ENCODE data around the gene LIN7B.

Gene LIN7B

DNA sequence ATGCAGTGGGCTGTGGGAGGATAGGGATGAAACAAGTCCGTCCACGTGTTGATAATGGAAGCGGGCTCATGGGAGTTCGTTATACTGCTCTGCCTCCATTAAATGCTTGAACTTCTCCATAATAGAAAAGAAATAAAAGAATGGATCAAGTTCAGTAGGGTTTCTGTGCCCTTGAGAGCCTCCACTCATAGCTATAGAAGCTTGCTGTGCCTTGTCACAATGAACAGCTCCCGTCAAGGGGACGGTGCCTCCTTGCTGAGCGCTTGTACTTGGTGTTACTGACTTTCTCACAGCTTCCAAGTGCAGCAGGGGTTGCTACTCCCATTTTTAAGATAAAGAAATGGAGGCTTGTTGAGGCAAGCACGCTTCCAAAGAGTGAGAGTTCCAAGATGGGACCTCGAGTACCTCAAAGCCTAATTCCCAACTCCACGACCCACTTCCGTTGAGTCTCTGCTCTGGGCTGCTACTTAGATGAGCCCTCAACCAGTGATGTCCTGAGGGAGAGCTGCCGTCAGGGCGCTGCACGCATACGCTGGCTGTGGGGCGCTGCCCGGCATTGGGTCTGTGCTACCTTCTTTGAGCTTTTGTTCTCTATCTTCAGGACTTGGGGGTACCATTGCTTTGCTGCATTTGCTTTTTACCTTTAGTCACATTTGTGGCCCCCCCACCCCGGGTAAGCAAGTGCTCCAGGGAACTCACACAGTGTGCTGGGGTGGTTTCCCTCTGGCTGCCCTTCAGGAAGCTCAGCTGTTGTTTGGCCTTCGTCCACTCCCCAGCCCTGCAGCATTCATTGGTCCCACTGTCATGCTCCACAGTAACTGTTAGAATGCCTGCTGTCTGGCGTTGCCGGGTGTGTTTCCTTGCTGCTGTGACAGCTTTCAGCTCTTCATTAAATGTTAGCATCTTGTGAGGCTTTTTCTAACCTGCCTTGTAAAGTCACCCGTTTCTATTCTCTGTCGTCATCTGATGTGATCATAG, 19.4 kb upstream of the LIN7B start:
- DNase-seq (ENCODE audit: low read depth in 3 of 3), result no peak

- peak; percentile 46 to 56 (median 52) for DNase-seq (ENCODE audit: low read depth in 3 of 3)
Observed at GRCh38 chr19:49097453-49098288, 16.5 kb upstream of the LIN7B start.

DNA sequence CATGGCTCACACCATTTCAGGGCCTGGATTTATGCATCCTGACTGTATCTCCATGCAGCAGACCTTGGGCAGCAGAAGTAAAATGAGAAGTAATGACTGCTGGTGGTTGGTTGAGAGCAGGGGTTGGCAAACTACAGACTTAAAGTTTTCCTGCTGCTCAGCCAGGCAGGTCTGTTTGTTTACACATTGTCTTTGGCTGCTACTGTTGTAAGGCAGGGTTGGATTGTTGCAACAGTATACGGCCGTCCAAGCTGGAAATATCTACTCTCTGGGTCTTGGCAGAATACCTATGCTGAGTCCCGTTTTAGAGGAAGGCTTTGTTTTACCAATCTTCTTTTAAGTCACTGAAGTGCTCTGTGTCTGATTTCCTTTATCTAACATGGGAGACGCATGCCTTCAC, 15.4 kb upstream of the LIN7B start:
- no peak for DNase-seq (ENCODE audit: low read depth in 3 of 3)

DNA sequence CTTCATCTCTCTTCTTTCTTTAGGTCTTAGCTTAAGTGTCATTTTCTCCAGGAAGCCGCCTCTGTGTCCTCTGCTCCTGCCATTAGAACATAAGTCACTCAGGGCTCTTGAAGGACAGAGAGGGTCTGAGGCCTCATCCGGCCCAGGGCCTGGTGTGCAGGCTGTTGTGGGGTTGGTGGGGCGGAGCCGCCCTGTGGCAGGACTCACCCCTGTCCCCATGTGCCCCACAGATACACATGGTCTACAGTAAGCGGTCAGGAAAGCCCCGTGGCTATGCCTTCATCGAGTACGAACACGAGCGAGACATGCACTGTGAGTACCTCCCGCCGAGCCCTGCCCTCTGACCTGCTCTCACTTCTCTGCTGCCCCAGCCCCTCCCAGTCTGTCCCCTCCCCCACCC, 13.0 kb upstream of the LIN7B start:
- DNase-seq (ENCODE audit: low read depth in 3 of 3), result no peak

GRCh38 chr19:49102303-49102702, 11.9 kb upstream of the LIN7B start:
- no peak for DNase-seq (ENCODE audit: low read depth in 3 of 3)

- no peak for DNase-seq (ENCODE audit: low read depth in 3 of 3)
Observed at GRCh38 chr19:49103331-49104085, 10.7 kb upstream of the LIN7B start.

DNA sequence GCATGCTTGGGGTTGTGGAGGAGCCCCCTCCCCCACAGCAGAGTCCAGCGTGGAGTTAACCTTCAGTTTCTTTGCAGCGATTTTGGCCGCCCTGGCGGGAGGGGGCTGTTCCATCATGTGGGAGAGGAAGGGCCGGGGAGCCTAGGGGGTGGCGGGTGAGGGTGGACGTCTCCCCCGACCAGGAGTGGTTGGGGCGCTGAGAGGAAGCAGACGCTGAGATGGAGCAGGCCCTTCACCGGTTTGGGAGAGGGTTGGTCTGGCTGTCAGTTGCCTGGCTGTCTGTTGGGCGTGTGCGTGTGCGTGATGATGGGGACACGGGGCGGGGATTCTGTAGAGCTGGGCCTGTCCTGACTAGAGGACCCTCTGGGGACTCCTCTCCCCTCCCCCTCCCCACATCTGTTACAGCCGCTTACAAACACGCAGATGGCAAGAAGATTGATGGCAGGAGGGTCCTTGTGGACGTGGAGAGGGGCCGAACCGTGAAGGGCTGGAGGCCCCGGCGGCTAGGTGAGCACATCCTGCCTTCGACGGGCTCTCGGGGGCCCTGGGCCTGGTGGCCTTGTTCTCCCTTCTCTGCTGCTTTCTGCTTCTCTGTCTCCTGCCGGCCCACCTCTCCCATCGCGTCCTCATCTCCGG, 9.8 kb upstream of the LIN7B start:
- DNase-seq (ENCODE audit: low read depth in 3 of 3), result no peak

- DNase-seq (ENCODE audit: low read depth in 3 of 3), result peak; percentile 34 to 49 (median 44)
Observed at GRCh38 chr19:49106648-49107135, 7.5 kb upstream of the LIN7B start.

DNA sequence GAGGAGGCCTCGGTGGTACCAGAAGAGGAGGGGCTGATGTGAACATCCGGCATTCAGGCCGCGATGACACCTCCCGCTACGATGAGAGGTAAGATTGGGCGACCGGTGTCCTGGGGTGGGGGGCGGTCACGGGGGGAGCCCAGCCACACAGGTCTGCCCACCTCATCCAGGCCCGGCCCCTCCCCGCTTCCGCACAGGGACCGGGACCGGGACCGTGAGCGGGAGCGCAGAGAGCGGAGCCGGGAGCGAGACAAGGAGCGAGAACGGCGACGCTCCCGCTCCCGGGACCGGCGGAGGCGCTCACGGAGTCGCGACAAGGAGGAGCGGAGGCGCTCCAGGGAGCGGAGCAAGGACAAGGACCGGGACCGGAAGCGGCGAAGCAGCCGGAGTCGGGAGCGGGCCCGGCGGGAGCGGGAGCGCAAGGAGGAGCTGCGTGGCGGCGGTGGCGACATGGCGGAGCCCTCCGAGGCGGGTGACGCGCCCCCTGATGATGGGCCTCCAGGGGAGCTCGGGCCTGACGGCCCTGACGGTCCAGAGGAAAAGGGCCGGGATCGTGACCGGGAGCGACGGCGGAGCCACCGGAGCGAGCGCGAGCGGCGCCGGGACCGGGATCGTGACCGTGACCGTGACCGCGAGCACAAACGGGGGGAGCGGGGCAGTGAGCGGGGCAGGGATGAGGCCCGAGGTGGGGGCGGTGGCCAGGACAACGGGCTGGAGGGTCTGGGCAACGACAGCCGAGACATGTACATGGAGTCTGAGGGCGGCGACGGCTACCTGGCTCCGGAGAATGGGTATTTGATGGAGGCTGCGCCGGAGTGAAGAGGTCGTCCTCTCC, 6.3 kb upstream of the LIN7B start:
- DNase-seq (ENCODE audit: low read depth in 3 of 3), result no peak

GRCh38 chr19:49109051-49109450, 5.1 kb upstream of the LIN7B start:
- DNase-seq (ENCODE audit: low read depth in 3 of 3), result no peak

GRCh38 chr19:49109569-49110233, 4.5 kb upstream of the LIN7B start:
- no peak for DNase-seq (ENCODE audit: low read depth in 3 of 3)

- no peak for DNase-seq (ENCODE audit: low read depth in 3 of 3)
Observed at GRCh38 chr19:49110567-49110966, 3.6 kb upstream of the LIN7B start.

DNA sequence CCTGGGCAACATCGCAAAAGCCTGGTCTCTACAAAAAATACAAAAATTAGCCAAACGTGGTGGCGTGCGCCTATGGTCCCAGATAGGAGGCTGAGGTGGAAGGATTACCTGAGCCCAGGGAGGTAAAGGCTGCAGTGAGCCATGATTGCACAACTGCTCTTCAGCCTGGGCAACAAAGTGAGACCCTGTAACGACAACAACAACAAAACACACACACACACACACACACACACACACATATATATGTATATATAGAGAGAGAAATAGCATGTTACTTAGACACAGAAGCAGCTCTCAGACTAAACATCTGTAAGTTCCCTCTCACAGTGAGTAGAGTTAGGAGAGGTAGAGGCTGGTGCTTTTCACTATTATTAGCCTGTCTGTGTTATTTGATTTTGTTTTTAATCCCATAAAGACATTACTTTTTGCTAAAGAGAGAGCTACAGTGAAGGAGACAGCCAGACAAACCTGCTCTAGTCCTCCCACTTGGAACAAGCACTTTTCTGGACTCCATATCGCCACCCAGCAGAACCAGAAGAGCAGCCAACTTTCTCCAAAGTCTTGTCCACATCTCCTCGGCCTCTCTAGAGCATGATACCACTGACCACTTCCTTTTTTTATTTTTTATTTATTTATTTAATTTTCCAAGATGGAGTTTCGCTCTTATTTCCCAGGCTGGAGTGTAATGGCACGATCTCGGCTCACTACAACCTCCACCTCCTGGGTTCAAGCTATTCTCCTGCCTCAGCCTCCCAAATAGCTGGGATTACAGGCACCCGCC, 2.8 kb upstream of the LIN7B start:
- no peak for DNase-seq (ENCODE audit: low read depth in 3 of 3)

- DNase-seq (ENCODE audit: low read depth in 3 of 3), result peak in 2 of 3 experiments; percentile 33 to 35
Observed at GRCh38 chr19:49114630-49115363, 627 bp downstream of the LIN7B start.

- no peak for DNase-seq (ENCODE audit: low read depth in 3 of 3)
Observed at GRCh38 chr19:49116544-49116943, 2.4 kb downstream of the LIN7B start.

DNA sequence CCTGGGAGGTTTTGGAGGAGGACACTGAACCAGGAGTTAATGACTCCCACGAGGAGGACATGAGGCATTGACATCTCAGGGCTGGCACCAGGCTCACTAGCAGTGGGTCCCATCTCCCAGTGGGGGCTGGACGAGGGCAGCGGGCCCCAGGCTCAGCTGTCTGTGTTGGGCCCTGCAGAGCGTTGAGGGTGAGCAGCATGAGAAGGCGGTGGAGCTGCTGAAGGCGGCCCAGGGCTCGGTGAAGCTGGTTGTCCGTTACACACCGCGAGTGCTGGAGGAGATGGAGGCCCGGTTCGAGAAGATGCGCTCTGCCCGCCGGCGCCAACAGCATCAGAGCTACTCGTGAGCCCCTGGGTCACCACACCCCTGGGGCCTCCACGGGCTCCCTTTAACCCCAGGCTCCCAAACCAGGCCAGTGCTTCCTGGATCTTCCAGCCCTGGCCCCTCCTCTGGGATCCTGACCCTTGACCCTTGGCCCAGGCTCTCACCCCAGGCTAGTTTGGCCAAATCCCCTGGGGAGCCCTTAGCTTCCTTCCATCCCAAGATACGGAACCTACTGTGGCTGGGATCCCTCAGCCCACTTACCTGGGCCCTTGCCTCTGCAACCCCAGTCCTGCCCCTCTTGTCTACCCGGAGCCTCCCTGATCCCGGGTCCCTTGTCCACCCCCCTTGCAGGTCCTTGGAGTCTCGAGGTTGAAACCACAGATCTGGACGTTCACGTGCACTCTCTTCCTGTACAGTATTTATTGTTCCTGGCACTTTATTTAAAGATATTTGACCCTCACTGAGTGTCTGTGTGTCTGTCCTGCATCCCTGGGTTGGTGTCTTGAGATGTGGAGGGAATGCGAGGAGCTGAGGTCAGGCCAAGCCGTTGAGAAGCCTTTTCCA, 3.8 kb downstream of the LIN7B start:
- DNase-seq (ENCODE audit: low read depth in 3 of 3), result no peak
